Pancreas (tissue), 10 donors: ENCODE results near the gene AOC1. TPM values are rescaled to one million over a fixed set of nuclear protein-coding genes. Genes with fewer than 3 reads are reported as not detected.

Experiments used
- ATAC-seq, 4 donors: fragments of 200-7000 bp; cut with Tn5 transposase; one replicate each; pipeline versions ENCODE4 v1.8.0 to v1.9.1; 2020; ENCODE audit warnings: mild to moderate bottlenecking in 4 of 4, moderate library complexity in 4 of 4
- DNase-seq, 6 donors: peaks; one replicate each; pipeline ENCODE4 v3.0.0-alpha.2; 2020
- FAIRE-seq: peaks from 2 replicates; lab custom pipeline; 2012; peaks lifted over from hg19 to GRCh38; lab: Jason Lieb, UNC
- H3K27ac ChIP-seq, 4 donors: fragments of 200-600 bp; sonication (generic); 1 replicate in 3 of 4; 2 replicates in 1 of 4; pipeline versions ENCODE4 v1.5.0 to v1.8.0; 2020
- H3K27me3 ChIP-seq, 4 donors: fragments of 200-600 bp; one replicate each; pipeline ENCODE4 v1.8.0; 2021
- H3K36me3 ChIP-seq, 3 donors: fragments of 200-600 bp; sonication (generic) in 1 of 3; one replicate each; pipeline versions ENCODE4 v1.5.0 to v1.8.0; 2020 to 2021
- H3K4me1 ChIP-seq, 3 donors: fragments of 200-600 bp; one replicate each; pipeline ENCODE4 v1.8.0; 2021
- H3K4me3 ChIP-seq, 4 donors: fragments of 200-600 bp; sonication (generic) in 2 of 4; one replicate each; pipeline versions ENCODE4 v1.5.0 to v1.8.0; 2020 to 2021
- H3K9me3 ChIP-seq, 4 donors: fragments of 200-600 bp; one replicate each; pipeline ENCODE4 v1.8.0; 2021
- CTCF ChIP-seq, 4 donors: fragments of 200-600 bp; sonication (generic) in 3 of 4; IDR thresholded peaks; one replicate each; pipeline versions ENCODE4 v1.5.0 to v1.8.0; 2021; ENCODE audit warnings: antibody characterized with exemption in 4 of 4
- whole genome bisulfite sequencing, 2 donors: extraction: QIAGEN DNeasy Blood & Tissue Kit; methylation state at CpG; one replicate each; pipeline ENCODE4 v1.1.7; 2013; 5-methylcytosine and 5-hydroxymethylcytosine counted together
- intact Hi-C, 3 donors: fragments of 100-400 bp; cut with DNase I; formaldehyde crosslinking; loops; one replicate each; pipeline versions ENCODE4 v1.11.1 to v1.14.2; 2022
- polyA plus RNA-seq, 2 donors: library from polyadenylated mRNA; stranded (reverse); fragments of 200-250 nt; gene quantifications; one replicate each; pipeline ENCODE4 v1.2.3, GENCODE V29; 2013
- total RNA-seq, 6 donors: library from RNA; stranded (reverse); fragmentation: NEBNext Ultra II Directional in 4 of 6; extraction: Animal tissue kit (Norgen Biotek cat#: 25700) in 4 of 6; gene quantifications; one replicate each; pipeline versions ENCODE4 v1.2.1 to v1.2.4, GENCODE V29; 2021 to 2023
- donor health status: healthy with polysubstance abuse.
- donor health status: DM: no; HTN: no; CAD: no; lungs with moderate emphysema.
- donor health status: DM: no; HTN: no; CAD: no.
- donor health status: control.
- donor health status: control.
- donor health status: Bipolar disorder and iron deficiency.
- donor health status: DM: yes; HTN: yes; CAD: no.
- donor health status: DM: no; HTN: no; CAD: no.
- donor health status: DM: no; HTN: no; CAD: no.
- donor health status: DM: yes; HTN: yes; CAD: no.

The AOC1 gene
- total and polyA plus RNA-seq, 8 donors: 0.12 to 7.1 (median 0.43) TPM

GRCh38 chr7:150858236-150859197, 6.2 kb downstream of the AOC1 start:
- WGBS, 2 donors: 69 to 71% methylated on average over 17 of the region's 18 CpGs
- DNase-seq (no peak), FAIRE-seq (no peak), ATAC-seq (no peak)
- no peaks in the 10 kb centered on the region for H3K4me1 ChIP-seq
- H3K4me3 ChIP-seq: no peak overlapping the region
- H3K36me3 ChIP-seq: no peaks in the 10 kb centered on the region
- H3K9me3 ChIP-seq: no peaks in the 10 kb centered on the region
- no peak overlapping the region for H3K27ac ChIP-seq
- no peak for TF ChIP-seq CTCF (IDR thresholded peaks at IDR 0.05)
- H3K27me3 ChIP-seq: no peaks in the 10 kb centered on the region
- intact Hi-C loops: no loop called here

DNA sequence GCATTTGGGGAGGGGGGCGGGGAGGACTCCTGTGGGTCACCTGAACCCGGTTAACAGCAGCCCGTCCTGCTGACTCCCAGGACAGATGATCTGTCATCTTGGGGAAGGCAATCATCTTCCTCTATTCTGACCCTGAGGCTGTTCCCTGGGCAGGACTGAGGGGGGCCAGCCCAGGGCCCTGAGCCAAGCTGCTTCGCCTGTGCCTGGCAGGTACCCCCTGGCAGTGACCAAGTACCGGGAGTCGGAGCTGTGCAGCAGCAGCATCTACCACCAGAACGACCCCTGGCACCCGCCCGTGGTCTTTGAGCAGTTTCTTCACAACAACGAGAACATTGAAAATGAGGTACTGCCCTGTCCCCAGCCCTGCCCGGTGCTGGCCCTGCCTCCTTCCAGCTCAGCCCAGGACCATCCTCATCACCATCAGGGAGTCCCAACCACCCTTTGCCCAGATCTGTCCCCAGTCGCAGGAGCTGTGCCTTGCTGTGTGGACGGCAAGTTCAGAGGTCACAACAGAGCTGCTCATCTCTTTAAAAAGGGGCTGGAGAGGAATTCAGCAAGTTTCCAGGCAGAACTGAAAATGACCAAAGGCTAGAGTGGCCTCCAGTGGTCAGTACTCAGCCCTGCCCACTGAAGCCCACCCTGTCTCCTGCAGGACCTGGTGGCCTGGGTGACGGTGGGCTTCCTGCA, 8.1 kb downstream of the AOC1 start:
- Histone ChIP-seq H3K9me3 (no peaks in the 10 kb centered on the region), H3K27me3 (no peaks in the 10 kb centered on the region), H3K4me1 (no peaks in the 10 kb centered on the region), H3K27ac (no peak overlapping the region), H3K4me3 (no peak overlapping the region), H3K36me3 (no peaks in the 10 kb centered on the region)
- no peak for ATAC-seq
- no peak for TF ChIP-seq CTCF (IDR thresholded peaks at IDR 0.05)
- DNase-seq: no peak
- 47 to 57% methylated on average over 14 of the region's 14 CpGs for WGBS, 2 donors
- FAIRE-seq: no peak
- intact Hi-C loops: no loop called here

- Histone ChIP-seq H3K27me3 (no peaks in the 10 kb centered on the region), H3K4me3 (no peak overlapping the region), H3K9me3 (no peaks in the 10 kb centered on the region), H3K4me1 (no peaks in the 10 kb centered on the region), H3K27ac (no peak overlapping the region), H3K36me3 (no peaks in the 10 kb centered on the region)
- no peak for DNase-seq
- WGBS, 2 donors: 42 to 59% methylated on average over 9 of the region's 9 CpGs
- FAIRE-seq: no peak
- no peak for TF ChIP-seq CTCF (IDR thresholded peaks at IDR 0.05)
- intact Hi-C loops: no loop called here
- ATAC-seq: no peak
Measured at GRCh38 chr7:150860978-150861295, 8.6 kb downstream of the AOC1 start.

- Histone ChIP-seq H3K27ac (no peak overlapping the region), H3K27me3 (no peaks in the 10 kb centered on the region), H3K4me3 (no peak overlapping the region), H3K36me3 (no peaks in the 10 kb centered on the region), H3K4me1 (no peaks in the 10 kb centered on the region), H3K9me3 (no peaks in the 10 kb centered on the region)
- WGBS, 2 donors: 46 to 73% methylated on average over 6 of the region's 6 CpGs
- intact Hi-C loops: no loop called here
- TF ChIP-seq CTCF (IDR thresholded peaks at IDR 0.05): no peak
- no peak for ATAC-seq
- no peak for FAIRE-seq
- DNase-seq: no peak
Measured at GRCh38 chr7:150862356-150862755, 10.0 kb downstream of the AOC1 start.

DNA sequence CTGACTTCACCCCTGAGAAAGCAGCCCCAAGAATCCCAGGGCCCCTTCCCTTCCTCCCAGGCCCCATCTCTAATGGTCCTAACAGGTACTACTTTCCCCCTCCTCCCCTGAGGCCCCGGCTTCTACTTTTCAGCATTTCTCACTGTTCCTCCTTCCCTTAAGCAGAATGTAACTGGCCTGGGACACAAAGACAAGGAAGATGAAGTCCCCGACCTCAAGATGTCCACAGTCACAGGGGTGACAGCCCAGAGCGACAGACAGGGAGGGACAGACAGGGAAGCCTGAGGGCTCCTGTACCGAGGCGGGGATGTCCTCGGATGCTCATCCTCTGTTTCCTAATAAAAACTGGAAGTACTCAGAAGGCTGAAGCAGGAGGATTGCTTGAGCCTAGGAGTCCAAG, 11.6 kb downstream of the AOC1 start:
- H3K4me3 ChIP-seq: no peak overlapping the region
- DNase-seq (no peak), FAIRE-seq (no peak), ATAC-seq (no peak)
- no peak overlapping the region for H3K27ac ChIP-seq
- no peak for TF ChIP-seq CTCF (IDR thresholded peaks at IDR 0.05)
- intact Hi-C loops: no loop called here
- 67 to 85% methylated on average over 6 of the region's 6 CpGs for WGBS, 2 donors
- H3K9me3 ChIP-seq: no peaks in the 10 kb centered on the region
- no peaks in the 10 kb centered on the region for H3K4me1 ChIP-seq
- no peaks in the 10 kb centered on the region for H3K27me3 ChIP-seq
- H3K36me3 ChIP-seq: no peaks in the 10 kb centered on the region
